Upper lobe of left lung (tissue), 6 donors: ENCODE measurements around the gene RNF114. TPM values are rescaled to one million over a fixed set of nuclear protein-coding genes. Genes with fewer than 3 reads are reported as not detected.

ENCODE experiments used
- ATAC-seq, 2 donors: fragments of 200-7000 bp; cut with Tn5 transposase; one replicate each; pipeline ENCODE4 v1.9.1; 2022; ENCODE audit warnings: mild to moderate bottlenecking in 2 of 2, moderate library complexity in 2 of 2; ENCODE audit not compliant: low FRiP score in 2 of 2
- DNase-seq, 2 donors: peaks; one replicate each; pipeline ENCODE4 v3.0.0-alpha.2; 2019 to 2020
- H3K27ac ChIP-seq, 4 donors: fragments of 200-600 bp; sonication (generic); one replicate each; pipeline ENCODE4 v1.5.1; 2016 to 2019
- H3K27me3 ChIP-seq, 4 donors: fragments of 200-600 bp; sonication (generic); one replicate each; pipeline ENCODE4 v1.5.1; 2017 to 2019
- H3K36me3 ChIP-seq, 4 donors: fragments of 200-600 bp; sonication (generic); one replicate each; pipeline ENCODE4 v1.5.1; 2016 to 2019
- H3K4me1 ChIP-seq, 4 donors: fragments of 200-600 bp; sonication (generic); one replicate each; pipeline ENCODE4 v1.5.1; 2018 to 2019
- H3K4me3 ChIP-seq, 4 donors: fragments of 200-600 bp; sonication (generic); one replicate each; pipeline ENCODE4 v1.5.1; 2017 to 2019; ENCODE audit warnings: mild to moderate bottlenecking in 2 of 4, moderate library complexity in 1 of 4
- H3K9me3 ChIP-seq, 4 donors: fragments of 200-600 bp; sonication (generic); one replicate each; pipeline ENCODE4 v1.5.1; 2018 to 2019
- CTCF ChIP-seq, 6 experiments: fragments of 450-650 bp in 4 of 6; fragments of 200-600 bp in 2 of 6; sonication (generic) in 2 of 6; IDR thresholded peaks; one replicate each; pipeline ENCODE4 v1.5.1; 2016 to 2019; ENCODE audit warnings: antibody characterized with exemption in 6 of 6
- EP300 ChIP-seq, 4 donors: sonication (generic); formaldehyde crosslinking; IDR thresholded peaks; one replicate each; pipeline ENCODE4 v1.5.1; 2017; ENCODE audit warnings: antibody characterized with exemption in 4 of 4, control low read depth in 2 of 4
- POLR2A ChIP-seq, 4 donors: fragments of 450-650 bp; IDR thresholded peaks; one replicate each; pipeline ENCODE4 v1.5.1; 2016 to 2017; ENCODE audit warnings: antibody characterized with exemption in 4 of 4, mild to moderate bottlenecking in 2 of 4
- POLR2AphosphoS5 ChIP-seq, 2 donors: sonication (generic); formaldehyde crosslinking; IDR thresholded peaks; one replicate each; pipeline ENCODE4 v1.5.1; 2017; ENCODE audit warnings: antibody characterized with exemption in 2 of 2
- WGBS, 2 donors: methylation state at CpG; one replicate each; pipeline ENCODE4 v1.1.5; 2017 to 2018; 5-methylcytosine and 5-hydroxymethylcytosine counted together
- total RNA-seq, 6 donors: library from RNA; depleted of rRNA in 4 of 6; stranded (reverse); fragments of >200 nt in 4 of 6; gene quantifications; one replicate each; pipeline versions ENCODE4 v1.1.0 to v1.2.1, GENCODE V29; 2016 to 2021
- donor health status: DM: no; HTN: no; CAD: no; lungs with moderate emphysema.
- donor health status: DM: no; HTN: yes; CAD: no; lungs with severe emphysema.

Gene RNF114
- total RNA-seq, 6 donors from 2014 or later = 72.4 to 248 (median 173) TPM

DNA sequence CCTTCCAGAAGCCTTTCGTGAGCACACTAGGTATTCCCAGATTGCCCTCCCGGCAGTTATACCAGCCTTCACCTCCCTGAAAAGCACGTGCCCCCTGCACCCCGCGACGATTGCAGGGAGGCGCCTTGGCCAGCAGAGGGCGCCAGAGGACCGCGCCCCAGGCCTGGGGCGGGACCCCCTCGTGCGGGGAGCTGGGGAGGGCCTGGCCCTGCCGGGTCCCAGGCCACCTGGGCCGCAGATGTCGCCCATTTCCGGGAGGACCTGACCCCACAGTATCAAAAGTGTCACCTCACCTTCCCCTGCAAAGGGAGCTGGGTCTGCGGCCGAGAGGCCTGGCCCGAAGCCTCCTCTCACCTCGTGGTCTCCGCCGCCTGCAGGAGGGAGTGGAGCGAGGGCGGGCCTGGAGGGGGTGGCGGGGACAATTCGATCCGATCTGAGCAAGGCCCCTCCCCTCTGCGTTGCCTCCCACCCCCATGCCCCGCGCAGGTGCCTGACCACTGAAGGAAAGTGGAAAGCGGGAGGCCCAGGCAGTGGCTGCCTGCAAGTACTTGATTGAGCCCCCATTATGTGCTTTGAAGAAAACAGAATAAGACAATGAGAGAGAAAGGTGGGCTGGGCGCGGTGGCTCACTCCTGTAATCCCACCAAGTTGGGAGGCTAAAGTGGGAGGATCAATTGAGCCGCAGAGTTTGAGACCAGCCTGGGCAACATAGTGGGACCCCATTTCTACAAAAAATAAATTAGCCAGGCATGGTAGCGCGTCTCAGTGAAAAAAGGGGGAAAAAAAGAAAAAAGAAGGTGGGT, 43.0 kb downstream of the RNF114 start:
- Histone ChIP-seq H3K9me3 (no peaks in the 10 kb centered on the region), H3K4me1 (peaks cover 21 to 35% (median 27%) of the 10 kb centered on the region in 4 donors), H3K27ac (peak overlapping the region in 1 of 4 donors; percentile 30), H3K4me3 (peak overlapping the region in 3 of 4 donors; percentile 10 to 36 (median 29)), H3K27me3 (peaks cover 0 to 7% (median 0%) of the 10 kb centered on the region in 4 donors), H3K36me3 (peaks cover 0 to 6% (median 0%) of the 10 kb centered on the region in 4 donors)
- peak; percentile 69 to 80 for ATAC-seq
- peak; percentile 56 to 92 for DNase-seq
- WGBS, 2 donors = 38 to 40% methylated on average over 17 to 20 of the region's 37 CpGs
- TF ChIP-seq EP300 (IDR thresholded peaks at IDR 0.05) (no peak), POLR2AphosphoS5 (IDR thresholded peaks at IDR 0.05) (no peak), CTCF (IDR thresholded peaks at IDR 0.05) (peak; percentile 97 to 100 (median 98))

DNA sequence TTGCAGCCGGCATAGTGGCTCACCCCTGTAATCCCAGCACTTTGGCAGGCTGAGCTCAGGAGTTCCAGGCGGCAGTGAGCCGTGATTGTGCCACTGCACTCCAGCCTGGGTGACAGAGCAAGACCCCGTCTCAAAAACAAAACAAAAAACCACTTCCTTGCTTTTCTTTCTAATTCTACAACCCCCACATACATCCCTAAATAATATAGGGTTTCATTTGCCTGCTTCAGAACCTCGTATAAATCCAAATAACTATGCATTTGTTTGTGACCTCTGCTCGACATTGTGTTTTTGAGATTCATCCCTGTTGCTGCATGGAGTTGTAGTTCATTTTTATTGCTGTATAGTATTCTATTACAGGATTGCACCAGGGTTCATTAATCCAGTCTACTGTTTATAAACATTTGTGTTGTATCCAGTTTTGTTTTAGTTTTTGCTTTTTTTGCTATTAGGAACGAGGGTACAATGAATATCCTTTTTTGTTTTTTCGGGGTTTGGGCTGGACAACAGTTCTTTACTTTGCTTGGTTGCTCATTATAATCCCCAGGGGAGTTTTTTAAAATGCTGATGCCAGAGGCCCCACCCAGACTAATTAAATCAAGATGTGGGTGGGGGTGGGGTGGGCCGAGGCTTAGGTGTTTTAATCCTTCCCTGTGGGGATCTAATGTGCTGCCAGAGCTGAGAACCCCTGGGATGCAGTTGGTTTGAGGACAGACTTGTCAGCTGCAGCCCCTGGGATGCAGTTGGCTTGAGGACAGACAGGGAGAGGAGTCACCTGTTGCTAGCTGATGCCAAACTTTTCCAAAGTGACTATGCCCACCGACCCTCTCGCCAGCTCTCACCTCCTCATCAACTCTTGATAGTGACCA, 44.2 kb downstream of the RNF114 start:
- no peaks in the 10 kb centered on the region for H3K9me3 ChIP-seq
- peaks cover 0 to 7% (median 0%) of the 10 kb centered on the region in 4 donors for H3K27me3 ChIP-seq
- peak overlapping the region in 1 of 4 donors; percentile 84 for H3K27ac ChIP-seq
- TF ChIP-seq CTCF (IDR thresholded peaks at IDR 0.05) (no peak), POLR2A (IDR thresholded peaks at IDR 0.05) (no peak), POLR2AphosphoS5 (IDR thresholded peaks at IDR 0.05) (no peak), EP300 (IDR thresholded peaks at IDR 0.05) (no peak)
- ATAC-seq = no peak
- no peak overlapping the region for H3K4me3 ChIP-seq
- WGBS, 2 donors = 81 to 82% methylated on average over 11 of the region's 11 CpGs
- no peak for DNase-seq
- H3K4me1 ChIP-seq = peaks cover 21 to 42% (median 28%) of the 10 kb centered on the region in 4 donors
- peaks cover 0 to 13% (median 0%) of the 10 kb centered on the region in 4 donors for H3K36me3 ChIP-seq

GRCh38 chr20:49981218-49982071, 45.2 kb downstream of the RNF114 start:
- 84 to 90% methylated on average over 13 to 23 of the region's 23 CpGs for WGBS, 2 donors
- Histone ChIP-seq H3K4me1 (peaks cover 23 to 51% (median 29%) of the 10 kb centered on the region in 4 donors), H3K36me3 (peaks cover 0 to 20% (median 0%) of the 10 kb centered on the region in 4 donors), H3K27me3 (peaks cover 0 to 7% (median 0%) of the 10 kb centered on the region in 4 donors), H3K27ac (peak overlapping the region in 2 of 4 donors; percentile 84 to 90), H3K4me3 (no peak overlapping the region), H3K9me3 (no peaks in the 10 kb centered on the region)
- no peak for ATAC-seq
- DNase-seq = no peak
- TF ChIP-seq POLR2A (IDR thresholded peaks at IDR 0.05) = no peak
- TF ChIP-seq CTCF (IDR thresholded peaks at IDR 0.05) = no peak
- TF ChIP-seq EP300 (IDR thresholded peaks at IDR 0.05) = no peak
- no peak for TF ChIP-seq POLR2AphosphoS5 (IDR thresholded peaks at IDR 0.05)

- DNase-seq = no peak
- 12 to 30% methylated on average over 11 to 12 of the region's 12 CpGs for WGBS, 2 donors
- TF ChIP-seq EP300 (IDR thresholded peaks at IDR 0.05) (no peak), POLR2A (IDR thresholded peaks at IDR 0.05) (no peak), POLR2AphosphoS5 (IDR thresholded peaks at IDR 0.05) (no peak), CTCF (IDR thresholded peaks at IDR 0.05) (no peak)
- peaks cover 24 to 57% (median 29%) of the 10 kb centered on the region in 4 donors for H3K4me1 ChIP-seq
- no peak for ATAC-seq
- H3K4me3 ChIP-seq = peak overlapping the region in 3 of 4 donors; percentile 46 to 63 (median 56)
- H3K36me3 ChIP-seq = peaks cover 0 to 21% (median 0%) of the 10 kb centered on the region in 4 donors
- H3K27me3 ChIP-seq = peaks cover 0 to 7% (median 0%) of the 10 kb centered on the region in 4 donors
- peak overlapping the region in 3 of 4 donors; percentile 38 to 90 (median 84) for H3K27ac ChIP-seq
- no peaks in the 10 kb centered on the region for H3K9me3 ChIP-seq
Measured at GRCh38 chr20:49982072-49982345, 45.8 kb downstream of the RNF114 start.
